GM12801 (cell line): ENCODE measurements around the gene ZFAND2B.

Experiments
- CTCF ChIP-seq: IDR thresholded peaks from one replicate; pipeline ENCODE4 v1.5.1; 2011; ENCODE audit warnings: control low read depth; ENCODE audit not compliant: insufficient read length; ENCODE audit errors: extremely low read depth

The ZFAND2B gene, protein sequence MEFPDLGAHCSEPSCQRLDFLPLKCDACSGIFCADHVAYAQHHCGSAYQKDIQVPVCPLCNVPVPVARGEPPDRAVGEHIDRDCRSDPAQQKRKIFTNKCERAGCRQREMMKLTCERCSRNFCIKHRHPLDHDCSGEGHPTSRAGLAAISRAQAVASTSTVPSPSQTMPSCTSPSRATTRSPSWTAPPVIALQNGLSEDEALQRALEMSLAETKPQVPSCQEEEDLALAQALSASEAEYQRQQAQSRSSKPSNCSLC

GRCh38 chr2:219206328-219207133, at the start of gene ZFAND2B:
TSS of gene ZFAND2B (plus strand) at chr2:219206782. CDS start at chr2:219206988, 206 bp downstream.
- TF ChIP-seq CTCF = no peak

GRCh38 chr2:219157396-219157795, 49.2 kb upstream of the ZFAND2B start:
- no peak for TF ChIP-seq CTCF

DNA sequence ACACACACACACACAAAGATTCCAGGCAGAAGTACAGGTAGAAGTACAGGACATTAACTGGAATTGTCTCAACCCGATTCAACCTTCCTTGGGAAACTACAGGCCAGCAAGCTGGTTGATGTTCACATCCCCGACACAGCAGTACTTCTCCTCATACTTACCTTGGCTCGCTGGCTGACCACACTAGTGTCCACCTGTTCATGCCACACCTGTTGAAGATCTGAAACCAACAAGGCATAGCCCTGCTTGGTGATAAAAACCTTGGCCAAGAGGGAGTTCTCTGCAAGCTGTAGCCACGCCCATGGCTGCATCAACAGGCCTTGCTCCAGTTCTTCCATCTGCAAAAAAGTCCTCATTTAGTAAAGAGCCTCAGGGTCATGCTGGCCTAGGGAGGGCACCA, 48.6 kb upstream of the ZFAND2B start:
- no peak for TF ChIP-seq CTCF

DNA sequence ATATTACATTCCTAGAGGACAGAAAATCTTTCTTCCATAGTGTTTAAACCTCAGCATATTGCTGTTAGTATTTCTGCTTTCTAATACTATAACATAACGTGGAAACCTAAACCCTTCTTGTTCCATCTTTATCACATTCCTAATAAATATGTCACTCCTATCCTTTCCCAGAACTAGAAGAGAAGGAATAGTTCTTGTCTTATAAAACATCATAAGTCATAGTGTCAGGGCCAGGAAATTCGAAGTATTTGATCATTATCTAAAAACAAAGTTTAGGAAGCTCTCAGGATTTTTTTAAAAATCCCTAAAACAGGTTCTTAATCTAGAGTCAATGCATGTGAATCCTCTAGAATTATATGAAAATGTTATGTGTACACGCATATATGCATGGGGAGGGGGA, 48.0 kb upstream of the ZFAND2B start:
- TF ChIP-seq CTCF = no peak

DNA sequence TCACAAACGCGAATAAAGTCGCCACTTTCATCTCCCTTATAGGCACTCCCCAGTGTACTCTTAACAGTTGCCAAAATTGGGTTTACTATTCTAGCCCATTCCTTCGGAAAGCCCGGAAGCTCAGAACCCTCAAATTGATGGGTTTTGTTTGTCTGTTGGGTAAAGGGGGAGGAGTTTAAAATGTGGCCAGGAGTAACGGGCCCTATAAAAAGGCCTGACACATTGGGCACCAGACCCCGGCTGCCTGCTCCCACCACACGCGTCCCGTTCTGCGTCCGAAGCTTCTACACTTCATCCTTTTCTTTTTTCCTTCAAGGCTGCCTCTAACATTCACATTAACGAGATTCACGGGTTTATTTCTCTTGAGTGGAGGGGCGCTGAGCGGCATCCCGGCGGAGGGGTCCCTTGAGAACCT, 46.8 kb upstream of the ZFAND2B start:
- TF ChIP-seq CTCF = no peak

- no peak for TF ChIP-seq CTCF
Observed at GRCh38 chr2:219160186-219161017, 46.2 kb upstream of the ZFAND2B start, which contains the start of gene NHEJ1. TSS of gene NHEJ1 (minus strand) at chr2:219160815. CDS start at chr2:219158362, 2,453 bp downstream.

DNA sequence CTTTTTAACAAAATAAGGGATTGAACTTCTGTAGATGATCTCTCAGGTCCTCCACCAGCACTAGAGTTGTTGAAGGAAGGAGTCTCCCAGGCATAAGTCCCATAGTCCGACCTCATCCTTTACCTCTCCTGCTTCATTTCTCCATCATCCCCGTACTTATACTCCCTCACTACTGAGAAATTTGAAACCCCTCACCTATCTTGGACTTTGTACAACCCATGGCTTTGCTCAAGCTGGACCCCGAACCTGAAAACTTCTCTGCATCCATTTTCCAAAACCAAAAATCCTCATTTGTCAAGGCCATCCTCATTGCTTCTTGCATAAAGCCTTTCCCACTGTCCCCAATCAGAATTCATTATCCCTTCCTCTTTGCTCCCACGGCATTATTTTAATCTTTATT, 45.5 kb upstream of the ZFAND2B start:
- no peak for TF ChIP-seq CTCF
